ENCODE measurements around the gene ZNF692. TPM values are rescaled to one million over a fixed set of nuclear protein-coding genes. Genes with fewer than 3 reads are reported as not detected.

The ZNF692 gene
- total RNA-seq, 1 experiment from 2014 or later: 40.1 TPM

GRCh38 chr1:248901578-248901977 lies 42.7 kb upstream of the ZNF692 start:
- no peak overlapping the region for H3K56ac ChIP-seq (ENCODE audit: insufficient read length, low read depth, low read length)
- H4K8ac ChIP-seq (replicated peaks; ENCODE audit: insufficient read length, low read depth, low read length): no peak overlapping the region
- H3K4me2 ChIP-seq (ENCODE audit: insufficient read depth, insufficient read length, low read length): no peak overlapping the region
- no peak overlapping the region for H2AFZ ChIP-seq (ENCODE audit: low read length)
- Mint-ChIP-seq H3K4me3 (no peak overlapping the region; a peak in 1 of 5 replicates), H3K36me3 (ENCODE audit: insufficient read depth in 1 of 3, low read depth in 3 of 3) (no peaks in the 10 kb centered on the region; a peak in 1 of 7 replicates), H3K9me3 (no peaks in the 10 kb centered on the region; a peak in 1 of 5 replicates), H3K4me1 (peaks cover 27 to 30% of the 10 kb centered on the region in 2 experiments), H3K27me3 (ENCODE audit: low read depth) (peaks cover 17% of the 10 kb centered on the region), H3K27ac (no peak overlapping the region)
- no peak overlapping the region for H2BK12ac ChIP-seq (ENCODE audit: insufficient read length, low read depth, low read length)
- no peak overlapping the region for H3K18ac ChIP-seq (ENCODE audit: insufficient read length, low read depth, low read length)
- H2BK15ac ChIP-seq (ENCODE audit: low read depth, low read length): no peak overlapping the region
- H3K9me3 ChIP-seq (ENCODE audit: control insufficient read depth, low read depth, low read length): no peaks in the 10 kb centered on the region
- H4K5ac ChIP-seq (ENCODE audit: insufficient read length, low read depth, low read length): no peak overlapping the region
- peaks cover 4% of the 10 kb centered on the region for H3K23me2 ChIP-seq (ENCODE audit: insufficient read length, low read depth, low read length, poor library complexity, severe bottlenecking)
- no peaks in the 10 kb centered on the region for H3K27me3 ChIP-seq (ENCODE audit: insufficient read depth, low read length)
- no peak overlapping the region for H3K4ac ChIP-seq (ENCODE audit: low read depth, low read length)
- no peaks in the 10 kb centered on the region for H3K79me1 ChIP-seq (ENCODE audit: insufficient read depth, low read depth, low read length, poor library complexity, severe bottlenecking)
- no peak overlapping the region for H2BK20ac ChIP-seq (ENCODE audit: low read depth, low read length, poor library complexity, severe bottlenecking)
- no peaks in the 10 kb centered on the region for H3K79me2 ChIP-seq (ENCODE audit: insufficient read depth, low read length)
- no peak overlapping the region for H3K14ac ChIP-seq (ENCODE audit: insufficient read depth, low read length)
- DNase-seq: no peak
- H3K23ac ChIP-seq (ENCODE audit: insufficient read length, low read depth, low read length): no peak overlapping the region
- no peak overlapping the region for H2BK5ac ChIP-seq (ENCODE audit: insufficient read length, low read length)
- no peak for TF ChIP-seq CTCF (conservative IDR thresholded peaks at IDR 0.05)
- H4K91ac ChIP-seq (ENCODE audit: insufficient read length, low read depth, low read length): no peak overlapping the region
- no peak overlapping the region for H2AK5ac ChIP-seq (ENCODE audit: insufficient read length, low read length)
- peaks cover 17% of the 10 kb centered on the region for H3K4me1 ChIP-seq (ENCODE audit: insufficient read depth, low read length)
- H3K27ac ChIP-seq (ENCODE audit: insufficient read length, low read depth, low read length): no peak overlapping the region
- no peak overlapping the region for H3K9ac ChIP-seq (ENCODE audit: extremely low read depth, insufficient read length, low read length)
- WGBS (ENCODE audit: extremely low coverage, insufficient read length, low lambda C conversion rate): no CpG with 5 or more reads among the region's 2 CpGs
- H2BK120ac ChIP-seq (ENCODE audit: low read depth, low read length, poor library complexity, severe bottlenecking): no peak overlapping the region
- H4K20me1 ChIP-seq (ENCODE audit: control insufficient read depth, insufficient read depth, insufficient read length): no peaks in the 10 kb centered on the region
- H3T11ph ChIP-seq (ENCODE audit: low read length): no peak overlapping the region

All from H9 (cell line).